ENCODE measurements around the gene LRRK1. TPM values are rescaled to one million over a fixed set of nuclear protein-coding genes. Genes with fewer than 3 reads are reported as not detected.

The LRRK1 gene
- total and polyA plus RNA-seq, 2 of the 13 experiments (the other 11 are each of a cell fraction or from before 2014, with no cell fraction given) = 0.13 to 1.2 TPM

DNA sequence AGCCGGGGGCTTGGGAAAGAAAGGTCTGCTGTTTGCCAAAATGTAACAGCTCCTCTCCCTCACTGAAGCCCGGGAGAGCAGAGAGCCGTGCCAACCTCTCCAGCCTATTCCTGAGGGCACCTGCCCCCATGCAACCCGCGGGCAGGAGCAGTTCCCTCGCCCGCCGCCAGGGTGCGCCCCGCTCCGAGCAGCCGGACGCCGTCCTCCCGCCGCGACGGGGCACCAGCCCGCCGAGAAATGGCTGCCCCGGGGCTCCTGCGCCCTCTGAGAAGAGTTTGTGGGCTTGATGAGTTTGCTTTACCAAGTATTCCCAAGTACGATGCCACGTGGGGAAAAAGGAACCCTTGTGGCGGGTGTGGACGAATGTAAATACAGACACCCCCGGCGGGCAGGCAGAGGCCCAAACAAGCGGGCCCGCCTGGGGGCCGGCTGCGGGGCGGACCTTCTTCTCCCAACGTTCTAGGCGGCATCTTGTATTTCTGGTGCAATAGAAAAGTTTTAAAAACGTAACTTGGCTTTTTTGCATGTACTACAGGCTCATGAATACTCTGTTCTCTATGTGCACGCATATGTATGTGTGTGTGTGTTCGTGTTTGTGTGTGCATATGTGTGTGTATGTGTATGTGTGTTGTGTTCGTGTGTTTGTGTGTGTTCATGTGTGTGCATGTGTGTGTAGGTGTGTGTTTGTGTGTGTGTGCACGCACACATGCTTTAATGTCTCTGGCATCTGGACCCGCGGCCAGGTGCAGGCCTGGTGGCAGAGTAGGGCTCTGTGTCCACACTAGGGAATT is 169.8 kb downstream of the LRRK1 start (continued):
- no peak for TF ChIP-seq SMAD1 (CRISPR knock-in tag; IDR thresholded peaks at IDR 0.05; ENCODE audit: borderline replicate concordance, low read depth)
- TF ChIP-seq TBX2 (CRISPR knock-in tag; IDR thresholded peaks at IDR 0.05; ENCODE audit: borderline replicate concordance) = peak; percentile 42; the same call in 1 of the 2 replicates
- no peak for TF ChIP-seq ZNF224 (CRISPR knock-in tag; IDR thresholded peaks at IDR 0.05)
- no peak for TF ChIP-seq ATF7 (IDR thresholded peaks at IDR 0.05)
- TF ChIP-seq ATF7 (CRISPR knock-in tag; IDR thresholded peaks at IDR 0.05) = no peak
- TF ChIP-seq ONECUT2 (CRISPR knock-in tag; IDR thresholded peaks at IDR 0.05) = no peak
- TF ChIP-seq MXD4 (CRISPR knock-in tag; IDR thresholded peaks at IDR 0.05) = peak; percentile 53
- TF ChIP-seq RFX5 (IDR thresholded peaks at IDR 0.05; ENCODE audit: low read depth, low read length) = no peak
- no peak for TF ChIP-seq ARNT (IDR thresholded peaks at IDR 0.05)
- no peak for TF ChIP-seq ZNF136 (CRISPR knock-in tag; IDR thresholded peaks at IDR 0.05; ENCODE audit: low read depth)
- peak; percentile 69 for TF ChIP-seq GABPB1 (CRISPR knock-in tag; IDR thresholded peaks at IDR 0.05)
- no peak for TF ChIP-seq ZBTB7B (CRISPR knock-in tag; IDR thresholded peaks at IDR 0.05)
- no peak for TF ChIP-seq HMG20B (CRISPR knock-in tag; conservative IDR thresholded peaks at IDR 0.05)
- TF ChIP-seq, protein P1, sequence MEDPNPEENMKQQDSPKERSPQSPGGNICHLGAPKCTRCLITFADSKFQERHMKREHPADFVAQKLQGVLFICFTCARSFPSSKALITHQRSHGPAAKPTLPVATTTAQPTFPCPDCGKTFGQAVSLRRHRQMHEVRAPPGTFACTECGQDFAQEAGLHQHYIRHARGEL (CRISPR knock-in tag; IDR thresholded peaks at IDR 0.05) = no peak
- TF ChIP-seq FOXP1 (IDR thresholded peaks at IDR 0.05) = no peak
- TF ChIP-seq FOXP1 (CRISPR knock-in tag; IDR thresholded peaks at IDR 0.05) = no peak
- TF ChIP-seq ZFP36L2 (CRISPR knock-in tag; IDR thresholded peaks at IDR 0.05) = no peak
- TF ChIP-seq TGIF2 (CRISPR knock-in tag; IDR thresholded peaks at IDR 0.05) = no peak
- TF ChIP-seq, protein P2, sequence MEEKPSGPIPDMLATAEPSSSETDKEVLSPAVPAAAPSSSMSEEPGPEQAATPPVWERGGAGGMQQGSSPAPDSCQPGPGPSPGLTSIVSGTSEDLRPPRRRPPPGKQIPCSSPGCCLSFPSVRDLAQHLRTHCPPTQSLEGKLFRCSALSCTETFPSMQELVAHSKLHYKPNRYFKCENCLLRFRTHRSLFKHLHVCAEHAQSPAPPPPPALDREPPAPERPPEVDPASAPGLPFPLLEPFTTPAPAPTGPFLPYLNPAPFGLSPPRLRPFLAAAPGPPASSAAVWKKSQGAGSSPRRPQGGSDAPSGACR (CRISPR knock-in tag; IDR thresholded peaks at IDR 0.05) = no peak
- no peak for TF ChIP-seq ZNF883 (CRISPR knock-in tag; IDR thresholded peaks at IDR 0.05; ENCODE audit: not compliant biosample characterization)
- TF ChIP-seq ARID2 (CRISPR knock-in tag; IDR thresholded peaks at IDR 0.05; ENCODE audit: borderline replicate concordance) = 0 out of 2 replicates have a peak, but pooled peaks have one; percentile 44
- no peak for TF ChIP-seq U2AF1 (optimal IDR thresholded peaks at IDR 0.05; ENCODE audit: low read depth, low read length)
- TF ChIP-seq ZSCAN21 (CRISPR knock-in tag; IDR thresholded peaks at IDR 0.05; ENCODE audit: borderline replicate concordance) = no peak; the same call in 1 of the 2 replicates
- no peak for TF ChIP-seq HNRNPUL1 (IDR thresholded peaks at IDR 0.05; ENCODE audit: low read depth, low read length)
- no peak for TF ChIP-seq ZSCAN29 (CRISPR knock-in tag; conservative IDR thresholded peaks at IDR 0.05)
- TF ChIP-seq KDM4B (CRISPR knock-in tag; IDR thresholded peaks at IDR 0.05) = no peak
- no peak for TF ChIP-seq ZNF20 (CRISPR knock-in tag; IDR thresholded peaks at IDR 0.05)
- TF ChIP-seq NFYC (CRISPR knock-in tag; IDR thresholded peaks at IDR 0.05) = no peak
- TF ChIP-seq CBFB (CRISPR knock-in tag; IDR thresholded peaks at IDR 0.05) = 0 out of 2 replicates have a peak, but pooled peaks have one; percentile 48
- TF ChIP-seq SAP130 (CRISPR knock-in tag; IDR thresholded peaks at IDR 0.05; ENCODE audit: low read depth) = peak; percentile 65
- TF ChIP-seq MEF2D (CRISPR knock-in tag; IDR thresholded peaks at IDR 0.05) = no peak
- TF ChIP-seq ZNF138 (CRISPR knock-in tag; IDR thresholded peaks at IDR 0.05; ENCODE audit: low read depth) = no peak
- TF ChIP-seq ZNF556 (CRISPR knock-in tag; IDR thresholded peaks at IDR 0.05; ENCODE audit: borderline replicate concordance) = no peak
- no peak for TF ChIP-seq RFX3 (CRISPR knock-in tag; IDR thresholded peaks at IDR 0.05)
